Mucosa of gallbladder (tissue), 1 donor: ENCODE measurements around the gene GPR146. TPM values are rescaled to one million over a fixed set of nuclear protein-coding genes. Genes with fewer than 3 reads are reported as not detected.

ENCODE experiments used
- DNase-seq: peaks from one replicate; pipeline ENCODE4 v3.0.0-alpha.2; 2020; ENCODE audit warnings: low spot score
- total RNA-seq: library from RNA; stranded (reverse); gene quantifications from one replicate; pipeline ENCODE4 v1.2.1, GENCODE V29; 2021
- donor health status: DM: no; HTN: no; CAD: no.

GPR146 gene
- total RNA-seq, 1 donor from 2014 or later, result 8.3 TPM

- DNase-seq, result no peak
Observed at GRCh38 chr7:1076184-1077072, 32.1 kb downstream of the GPR146 start.

DNA sequence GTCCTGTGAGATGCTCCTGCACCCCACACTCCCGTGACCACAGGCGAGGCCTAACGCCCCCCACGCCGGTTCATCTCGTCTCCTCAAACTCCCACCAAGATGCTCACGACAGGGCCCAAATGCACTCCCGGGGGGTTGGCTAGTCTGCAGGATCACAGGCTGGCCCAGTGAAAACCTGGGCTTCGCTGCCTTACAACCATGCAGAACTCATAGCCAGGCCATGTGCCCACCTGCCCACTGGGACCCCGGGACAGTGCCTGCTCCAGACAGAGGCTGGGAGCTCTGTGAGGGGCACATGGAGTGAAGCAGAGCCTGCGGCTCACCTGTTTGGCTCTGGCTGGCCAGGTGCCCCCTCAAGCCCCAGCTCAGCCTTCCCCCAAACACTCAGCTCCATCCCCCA is 34.2 kb downstream of the GPR146 start:
- DNase-seq, result no peak

DNA sequence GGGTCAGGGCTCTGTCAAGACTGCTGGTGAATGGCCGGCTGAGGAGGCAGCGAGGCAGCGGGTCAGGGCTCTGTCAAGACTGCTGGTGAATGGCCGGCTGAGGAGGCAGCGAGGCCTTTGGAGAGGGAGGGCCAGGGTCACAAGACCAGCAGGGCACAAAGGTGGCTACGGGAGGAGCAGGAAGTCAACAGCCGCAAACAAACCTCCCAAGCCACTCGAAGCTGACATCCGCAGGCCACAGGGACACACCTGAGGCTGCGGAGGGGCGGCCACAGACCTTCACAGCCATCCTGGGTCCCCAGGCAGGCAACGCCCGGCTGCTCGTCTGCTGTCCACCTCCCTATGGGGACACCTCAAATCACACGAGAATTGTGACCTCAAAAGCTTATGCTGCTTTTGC is 34.6 kb downstream of the GPR146 start:
- no peak for DNase-seq

DNA sequence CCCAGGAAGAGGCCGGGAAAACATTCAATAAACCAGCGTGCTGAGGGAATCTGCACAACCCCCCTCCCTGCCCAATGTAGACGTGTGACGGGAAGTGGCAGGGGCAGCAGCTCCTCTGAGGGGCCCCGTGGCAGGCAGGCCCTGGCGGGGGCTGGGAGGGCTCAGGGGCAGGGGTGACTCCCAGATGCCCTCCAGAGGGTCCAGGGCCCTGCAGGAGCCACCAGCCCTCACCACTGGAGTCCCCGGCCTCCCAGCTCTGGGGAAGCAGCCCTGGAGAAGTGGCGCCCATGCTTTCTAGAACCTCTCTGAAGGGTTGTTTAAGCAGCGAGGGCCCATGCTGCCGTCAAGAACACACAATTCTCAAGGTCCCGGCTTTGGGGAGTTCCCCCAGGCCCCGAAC is 35.2 kb downstream of the GPR146 start:
- no peak for DNase-seq

- no peak for DNase-seq
Observed at GRCh38 chr7:1080252-1080920, 36.0 kb downstream of the GPR146 start.

DNA sequence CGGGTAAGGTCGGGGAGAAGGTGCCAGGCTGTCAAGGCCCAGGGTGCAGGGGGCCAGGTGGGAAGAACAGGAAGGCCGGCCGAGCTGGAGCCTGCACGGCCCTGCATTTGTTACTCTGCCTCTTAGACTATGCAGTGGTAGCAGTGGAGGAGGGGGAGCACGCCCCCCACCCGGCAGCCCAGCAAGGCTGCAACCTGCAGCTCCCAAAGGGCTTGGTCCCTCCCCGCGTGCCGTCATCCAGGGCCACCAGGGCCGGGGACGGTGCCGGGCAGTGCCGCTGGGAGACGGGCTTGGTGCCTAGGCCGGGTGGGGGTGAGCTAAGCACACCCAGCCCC is 36.5 kb downstream of the GPR146 start:
- DNase-seq, result no peak

DNA sequence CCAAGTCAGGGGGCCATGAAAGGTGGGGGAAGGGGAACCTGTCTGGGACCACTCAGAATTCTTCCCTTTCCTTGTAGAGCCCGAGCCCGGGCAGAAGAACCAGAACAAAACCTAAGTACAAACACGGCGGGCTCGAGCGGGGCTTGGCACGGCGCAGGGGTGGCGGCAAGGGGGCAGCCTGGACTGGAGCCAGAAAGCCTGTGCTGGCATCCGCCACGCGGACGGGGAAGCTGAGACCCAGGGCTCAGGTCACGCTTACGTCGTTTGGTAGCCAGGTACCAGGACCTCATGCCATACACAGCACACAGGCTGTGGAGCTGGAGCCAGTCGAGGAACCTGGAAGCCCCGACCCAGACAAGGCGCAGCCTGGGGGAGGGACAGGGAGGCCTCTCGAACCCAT is 37.0 kb downstream of the GPR146 start:
- DNase-seq, result no peak

DNA sequence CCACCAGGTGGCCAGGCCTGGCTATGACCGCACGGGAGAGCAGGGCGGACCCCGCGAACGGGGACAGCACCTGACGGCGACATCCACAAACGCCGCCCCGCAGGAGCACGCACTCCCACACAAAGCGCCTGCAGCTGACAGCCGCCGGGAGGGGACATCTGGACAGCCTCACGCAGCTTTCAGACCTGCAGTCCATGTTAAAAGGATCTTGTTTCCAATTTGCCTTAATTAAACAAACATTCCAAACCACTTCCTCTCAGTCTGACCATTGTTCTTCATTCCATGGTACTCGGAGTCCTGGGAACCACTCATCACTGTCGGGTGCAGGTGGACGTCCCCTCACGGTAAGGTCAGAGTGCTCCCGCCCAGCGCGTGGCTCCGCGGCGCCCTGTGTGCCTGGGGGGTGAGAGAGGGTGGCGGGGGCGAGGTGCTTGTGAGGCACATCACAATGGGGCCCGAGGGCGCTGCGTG is 37.6 kb downstream of the GPR146 start:
- DNase-seq, result no peak

- DNase-seq, result peak; percentile 64
Observed at GRCh38 chr7:1083729-1084657, 39.6 kb downstream of the GPR146 start.

DNA sequence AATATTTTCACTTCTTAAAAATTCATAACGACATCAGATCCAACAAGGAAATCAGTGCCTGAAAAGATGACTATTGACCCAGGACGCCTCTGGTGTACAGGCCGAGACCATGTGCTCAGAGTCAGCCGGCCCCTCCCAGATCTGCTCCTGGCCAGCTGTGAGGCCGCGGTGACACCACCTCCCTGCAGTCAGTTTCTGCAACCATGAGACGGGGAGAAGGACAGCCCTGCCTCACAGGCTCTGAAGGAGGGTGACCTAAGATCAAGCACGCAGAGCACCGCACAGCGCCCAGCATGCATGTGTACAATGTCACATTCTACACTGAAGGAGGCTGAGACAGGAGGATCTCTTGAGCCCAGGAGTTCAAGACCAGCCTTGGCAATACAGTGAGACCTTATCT is 40.9 kb downstream of the GPR146 start:
- no peak for DNase-seq

DNA sequence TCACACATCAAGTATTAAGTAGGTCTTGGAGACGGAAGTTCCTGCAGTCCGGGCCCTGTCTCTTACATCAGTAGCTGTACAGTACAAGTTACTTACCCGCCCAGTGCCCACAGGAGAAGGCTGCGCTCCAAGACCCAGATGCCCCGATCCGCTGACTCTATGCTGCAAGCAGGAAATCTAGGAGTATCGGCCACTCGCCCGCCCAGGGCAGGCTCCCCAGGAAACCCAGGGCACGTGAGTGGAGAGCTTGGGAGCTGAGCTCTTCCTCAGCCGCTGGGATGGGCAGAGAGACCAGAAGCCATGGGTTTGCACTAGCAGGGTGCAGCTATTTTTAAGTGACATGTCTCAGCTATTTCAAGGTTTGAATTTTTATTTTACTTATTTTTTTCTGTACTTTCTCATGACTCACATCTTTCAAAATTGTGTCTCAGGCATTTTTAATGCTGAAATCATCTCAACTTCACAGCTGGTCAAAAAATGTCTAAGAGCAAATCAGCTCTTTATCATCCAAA is 41.6 kb downstream of the GPR146 start:
- DNase-seq, result no peak

- DNase-seq, result peak; percentile 68
Observed at GRCh38 chr7:1086588-1087464, 42.5 kb downstream of the GPR146 start.

- DNase-seq, result no peak
Observed at GRCh38 chr7:1087465-1087814, 43.1 kb downstream of the GPR146 start.

DNA sequence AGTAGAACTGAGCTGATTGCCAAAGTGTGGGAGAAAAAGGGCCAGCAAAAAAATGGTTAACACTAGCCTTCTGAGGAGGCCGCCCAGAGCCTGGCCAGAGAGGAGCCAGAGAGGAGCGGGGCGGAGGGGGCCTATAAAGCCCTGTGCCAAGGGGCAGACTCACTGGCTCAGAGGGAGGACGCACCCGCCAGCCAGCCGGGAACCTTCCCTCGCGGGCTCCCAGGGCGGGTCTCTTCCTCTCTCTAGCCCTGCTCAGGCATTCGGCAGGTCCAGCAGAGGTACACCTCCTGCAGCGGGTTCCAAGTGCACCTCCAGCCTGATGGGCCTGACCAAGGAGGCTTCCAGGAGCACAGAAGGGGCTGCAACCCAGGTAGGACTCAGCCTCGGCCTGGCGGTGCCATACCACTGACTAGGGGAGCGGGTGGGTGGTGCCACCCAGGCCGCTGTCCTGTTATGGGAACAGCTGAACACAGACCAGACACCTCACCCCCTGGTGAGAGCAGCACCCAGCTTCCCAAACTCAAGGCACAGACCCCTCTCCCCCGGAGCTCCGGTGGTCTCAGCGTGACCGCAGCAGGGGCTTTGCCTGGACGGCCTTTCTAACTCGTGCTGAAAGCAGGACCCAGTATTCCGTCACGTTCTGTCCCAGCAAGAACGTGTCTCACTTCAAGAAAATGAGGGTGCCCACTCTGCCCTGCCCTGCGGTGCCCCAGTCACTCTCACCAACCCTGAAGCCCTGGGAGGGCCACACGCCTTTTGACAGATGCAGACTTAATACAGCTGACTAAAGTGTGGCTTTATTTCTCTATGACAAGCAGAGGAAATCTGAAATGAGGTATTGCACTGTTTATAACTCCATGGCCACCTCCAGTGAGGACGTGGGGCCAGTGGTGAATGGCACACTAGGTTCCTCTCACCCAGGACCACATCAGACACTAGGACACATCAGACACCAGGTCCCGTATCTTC is 43.9 kb downstream of the GPR146 start, which contains the start of gene GPER1:
TSS of gene GPER1 (plus strand) at position 162 of the 969 bp plus-strand sequence. CDS start 3,616 bp downstream, outside the sequence.
- DNase-seq, result peak; percentile 45

GRCh38 chr7:1090236-1090635 is 45.9 kb downstream of the GPR146 start:
- no peak for DNase-seq

DNA sequence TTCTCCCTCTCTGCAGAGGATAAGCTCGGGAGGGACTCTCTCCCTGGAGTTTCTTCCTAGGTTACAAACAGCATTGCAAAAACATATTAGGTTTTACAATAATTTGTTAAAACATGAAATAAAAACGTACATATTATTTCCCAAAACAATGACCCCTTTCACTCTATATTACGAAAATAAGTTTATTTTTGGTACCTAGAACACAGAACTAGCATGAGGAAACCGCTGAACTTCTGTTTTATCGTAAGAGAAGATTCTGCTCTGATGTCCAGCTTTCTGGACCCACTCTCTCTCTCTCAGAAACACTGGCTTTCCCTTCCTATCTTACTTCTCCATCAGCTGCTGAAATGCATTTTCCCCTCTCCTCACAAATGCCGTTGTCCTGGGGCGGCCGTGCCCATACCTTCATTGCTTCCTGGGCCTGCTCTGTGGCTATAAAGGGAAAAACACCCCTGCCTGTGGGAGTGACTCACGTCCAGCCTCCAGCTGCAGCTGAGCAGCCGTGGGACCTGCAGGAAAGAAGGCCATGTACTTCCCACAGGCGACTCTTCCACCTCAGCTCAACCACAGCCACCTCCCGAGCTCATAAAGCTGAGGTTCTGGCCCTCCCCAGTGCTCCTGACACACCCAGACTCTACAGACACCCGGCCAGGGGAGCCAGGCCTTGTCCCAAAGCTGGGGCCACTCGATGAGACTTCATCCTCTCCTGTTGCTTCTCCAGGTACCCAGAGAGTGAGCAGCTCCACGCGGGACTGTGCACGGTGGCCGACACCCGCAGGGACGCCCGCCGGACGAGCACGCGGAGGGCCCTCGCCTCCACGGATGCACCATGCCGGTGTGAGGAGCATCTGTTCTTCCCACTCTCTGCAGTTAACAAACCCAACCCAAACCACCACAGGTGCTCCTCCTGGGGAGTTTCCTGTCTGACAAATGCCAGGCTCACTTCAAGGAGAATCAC is 46.6 kb downstream of the GPR146 start:
- DNase-seq, result no peak

GRCh38 chr7:1091644-1092027 is 47.3 kb downstream of the GPR146 start:
- no peak for DNase-seq

DNA sequence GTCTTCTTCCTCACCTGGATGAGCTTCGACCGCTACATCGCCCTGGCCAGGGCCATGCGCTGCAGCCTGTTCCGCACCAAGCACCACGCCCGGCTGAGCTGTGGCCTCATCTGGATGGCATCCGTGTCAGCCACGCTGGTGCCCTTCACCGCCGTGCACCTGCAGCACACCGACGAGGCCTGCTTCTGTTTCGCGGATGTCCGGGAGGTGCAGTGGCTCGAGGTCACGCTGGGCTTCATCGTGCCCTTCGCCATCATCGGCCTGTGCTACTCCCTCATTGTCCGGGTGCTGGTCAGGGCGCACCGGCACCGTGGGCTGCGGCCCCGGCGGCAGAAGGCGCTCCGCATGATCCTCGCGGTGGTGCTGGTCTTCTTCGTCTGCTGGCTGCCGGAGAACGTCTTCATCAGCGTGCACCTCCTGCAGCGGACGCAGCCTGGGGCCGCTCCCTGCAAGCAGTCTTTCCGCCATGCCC is 47.9 kb downstream of the GPR146 start:
- no peak for DNase-seq
